Keratinocyte (primary cell): ENCODE measurements around the gene UBR3. TPM values are rescaled to one million over a fixed set of nuclear protein-coding genes. Genes with fewer than 3 reads are reported as not detected.

Experiments used
- DNase-seq: peaks from one replicate; pipeline ENCODE4 v3.0.0-alpha.2; 2011; ENCODE audit warnings: low read depth, missing footprints, low spot score
- FAIRE-seq: peaks from 2 replicates; lab custom pipeline; 2011; peaks lifted over from hg19 to GRCh38; lab: Jason Lieb, UNC
- H2AFZ ChIP-seq: 2 replicates; pipeline ENCODE4 v1.6.0; 2012; ENCODE audit warnings: low read length, control low read depth, inconsistent platforms; ENCODE audit not compliant: control insufficient read depth
- H3K27ac ChIP-seq: 2 replicates; pipeline ENCODE4 v1.5.1; 2011; ENCODE audit warnings: low read length; ENCODE audit not compliant: control insufficient read depth, insufficient read depth
- H3K27me3 ChIP-seq: 3 replicates; pipeline ENCODE4 v1.6.0; 2011; ENCODE audit warnings: low read length; ENCODE audit not compliant: control insufficient read depth, insufficient read depth; ENCODE audit errors: extremely low read depth
- H3K36me3 ChIP-seq, 2 experiments: 2 replicates in 1 of 2; 3 replicates in 1 of 2; pipeline ENCODE4 v1.5.1; 2011; ENCODE audit warnings: low read length in 2 of 2, mild to moderate bottlenecking in 1 of 2; ENCODE audit not compliant: control insufficient read depth in 2 of 2, insufficient read depth in 2 of 2; ENCODE audit errors: extremely low read depth in 1 of 2
- H3K4me1 ChIP-seq: 3 replicates; pipeline ENCODE4 v1.5.1; 2011; ENCODE audit warnings: low read length; ENCODE audit not compliant: control insufficient read depth, insufficient read depth; ENCODE audit errors: extremely low read depth
- H3K4me2 ChIP-seq: 3 replicates; pipeline ENCODE4 v1.6.0; 2011; ENCODE audit warnings: low read depth, low read length; ENCODE audit not compliant: control insufficient read depth, insufficient read depth; ENCODE audit errors: extremely low read depth
- H3K4me3 ChIP-seq, 3 experiments: fragments of 200-600 bp in 1 of 3; sonication (generic) in 1 of 3; 2 replicates in 2 of 3; 3 replicates in 1 of 3; pipeline ENCODE4 v1.5.1; 2011 to 2016; ENCODE audit warnings: low read length in 3 of 3, mild to moderate bottlenecking in 3 of 3, control low read depth in 2 of 3, inconsistent platforms in 1 of 3, low read depth in 1 of 3, mixed read lengths in 1 of 3, mixed run types in 1 of 3, moderate library complexity in 1 of 3; ENCODE audit not compliant: control insufficient read depth in 2 of 3, insufficient read depth in 2 of 3; ENCODE audit errors: extremely low read depth in 1 of 3
- H3K79me2 ChIP-seq: 2 replicates; pipeline ENCODE4 v1.6.0; 2012; ENCODE audit warnings: low read length; ENCODE audit not compliant: control insufficient read depth, insufficient read depth
- H3K9ac ChIP-seq: 3 replicates; pipeline ENCODE4 v1.6.0; 2011; ENCODE audit warnings: low read length; ENCODE audit not compliant: control insufficient read depth, insufficient read depth; ENCODE audit errors: extremely low read depth
- H3K9me1 ChIP-seq: 3 replicates; pipeline ENCODE4 v1.6.0; 2011; ENCODE audit warnings: low read length; ENCODE audit not compliant: control insufficient read depth, insufficient read depth; ENCODE audit errors: extremely low read depth
- H3K9me3 ChIP-seq: 2 replicates; pipeline ENCODE4 v1.5.1; 2012; ENCODE audit warnings: low read depth, low read length; ENCODE audit not compliant: control insufficient read depth
- H4K20me1 ChIP-seq: 3 replicates; pipeline ENCODE4 v1.6.0; 2011; ENCODE audit warnings: low read length; ENCODE audit not compliant: control insufficient read depth, insufficient read depth; ENCODE audit errors: extremely low read depth
- EZH2 ChIP-seq: IDR thresholded peaks from one replicate; pipeline ENCODE4 v1.6.1; 2012; ENCODE audit warnings: inconsistent platforms, mild to moderate bottlenecking, low read length, moderate library complexity
- dilution Hi-C: fragments of 300-500 bp; cut with MboI; formaldehyde crosslinking; loops from one replicate; pipeline ENCODE4 v1.7.0; 2020; ENCODE audit warnings: low sequenced_read_pairs; ENCODE audit not compliant: extremely low pct_ligation_motif_present
- polyA plus RNA-seq, 5 experiments: library from polyadenylated mRNA; depleted of rRNA in 3 of 5; stranded (reverse) in 3 of 5; stranded (forward) in 1 of 5; unstranded in 1 of 5; fragments of >200 nt; gene quantifications; 1 replicate in 1 of 5; 2 replicates in 3 of 5; 3 replicates in 1 of 5; pipeline versions ENCODE4 v1.2.1 to v1.2.3, GENCODE V29; 2011 to 2012; ENCODE audit warnings: missing spikeins in 2 of 5, low read depth in 1 of 5, low replicate concordance in 1 of 5
- TF ChIP-seq, protein P1 (sequence below), 3 experiments: IDR thresholded peaks in 1 of 3; conservative IDR thresholded peaks in 1 of 3; optimal IDR thresholded peaks in 1 of 3; 2 replicates in 2 of 3; 3 replicates in 1 of 3; pipeline versions ENCODE3 to v1.5.1; 2011; ENCODE audit warnings: low read length in 3 of 3, mild to moderate bottlenecking in 3 of 3, moderate library complexity in 2 of 3, control low read depth in 1 of 3, inconsistent platforms in 1 of 3; ENCODE audit not compliant: insufficient read depth in 2 of 3; ENCODE audit errors: extremely low read depth in 1 of 3

UBR3 gene
- polyA plus RNA-seq, 1 donor (not counting 4 experiments of a cell fraction or from before 2014, with no cell fraction given): 14.7 TPM

DNA sequence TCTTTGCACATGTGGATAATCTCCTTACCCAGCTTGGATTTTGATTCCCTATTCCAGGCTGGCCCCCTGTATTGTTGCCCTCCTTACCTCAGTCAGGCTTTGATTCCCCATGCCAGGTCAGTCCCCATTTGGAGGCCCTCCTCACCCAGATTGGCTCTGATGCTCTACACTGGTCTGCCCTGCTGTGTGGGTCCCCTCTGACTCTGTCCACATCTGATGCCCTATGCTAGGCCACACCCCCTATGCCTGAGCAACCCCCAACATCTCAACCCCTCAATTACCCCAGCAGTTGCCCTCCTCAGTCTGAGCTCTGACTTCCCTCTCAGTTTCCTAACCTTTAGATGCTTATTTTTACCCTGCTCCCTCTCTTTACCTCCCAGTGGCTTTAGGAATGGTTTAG lies 89.4 kb downstream of the UBR3 start:
- Histone ChIP-seq H3K4me2 (no peak overlapping the region), H3K27me3 (no peaks in the 10 kb centered on the region), H3K4me3 (no peak overlapping the region), H3K79me2 (no peaks in the 10 kb centered on the region), H4K20me1 (no peaks in the 10 kb centered on the region), H2AFZ (no peak overlapping the region), H3K4me1 (no peaks in the 10 kb centered on the region), H3K9me3 (no peaks in the 10 kb centered on the region), H3K36me3 (peaks cover 0 to 3% of the 10 kb centered on the region in 2 experiments), H3K27ac (no peak overlapping the region), H3K9me1 (no peaks in the 10 kb centered on the region), H3K9ac (no peak overlapping the region)
- TF ChIP-seq, protein P1, sequence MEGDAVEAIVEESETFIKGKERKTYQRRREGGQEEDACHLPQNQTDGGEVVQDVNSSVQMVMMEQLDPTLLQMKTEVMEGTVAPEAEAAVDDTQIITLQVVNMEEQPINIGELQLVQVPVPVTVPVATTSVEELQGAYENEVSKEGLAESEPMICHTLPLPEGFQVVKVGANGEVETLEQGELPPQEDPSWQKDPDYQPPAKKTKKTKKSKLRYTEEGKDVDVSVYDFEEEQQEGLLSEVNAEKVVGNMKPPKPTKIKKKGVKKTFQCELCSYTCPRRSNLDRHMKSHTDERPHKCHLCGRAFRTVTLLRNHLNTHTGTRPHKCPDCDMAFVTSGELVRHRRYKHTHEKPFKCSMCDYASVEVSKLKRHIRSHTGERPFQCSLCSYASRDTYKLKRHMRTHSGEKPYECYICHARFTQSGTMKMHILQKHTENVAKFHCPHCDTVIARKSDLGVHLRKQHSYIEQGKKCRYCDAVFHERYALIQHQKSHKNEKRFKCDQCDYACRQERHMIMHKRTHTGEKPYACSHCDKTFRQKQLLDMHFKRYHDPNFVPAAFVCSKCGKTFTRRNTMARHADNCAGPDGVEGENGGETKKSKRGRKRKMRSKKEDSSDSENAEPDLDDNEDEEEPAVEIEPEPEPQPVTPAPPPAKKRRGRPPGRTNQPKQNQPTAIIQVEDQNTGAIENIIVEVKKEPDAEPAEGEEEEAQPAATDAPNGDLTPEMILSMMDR (optimal IDR thresholded peaks at IDR 0.05 in 1 of 3, IDR thresholded peaks at IDR 0.05 in 1 of 3, conservative IDR thresholded peaks at IDR 0.05 in 1 of 3; ENCODE audit: extremely low read depth in 1 of 3, insufficient read depth in 2 of 3, low read length in 3 of 3): no peak
- TF ChIP-seq EZH2: no peak
- FAIRE-seq (no peak), DNase-seq (no peak)
- dilution Hi-C loops: no loop called here

DNA sequence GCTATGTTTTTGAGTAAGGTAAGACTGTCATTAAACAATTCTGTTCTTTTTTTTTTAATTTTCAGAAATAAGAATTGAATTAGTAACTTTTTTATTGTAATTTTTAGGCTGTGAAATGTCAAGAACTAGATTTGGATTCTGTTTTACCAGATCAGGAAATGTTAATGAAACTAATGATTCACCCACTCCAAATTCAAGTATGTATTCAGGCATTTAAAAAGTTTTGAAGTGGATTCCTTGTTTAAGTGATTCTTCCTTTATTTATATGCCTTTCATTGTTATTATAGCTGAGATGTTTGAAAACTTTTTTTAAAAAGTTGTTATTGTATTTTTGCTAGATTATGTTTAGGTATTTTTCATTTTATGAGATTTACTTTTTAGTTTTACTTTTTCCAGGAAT lies 96.7 kb downstream of the UBR3 start:
- no peak for DNase-seq
- Histone ChIP-seq H3K9ac (no peak overlapping the region), H3K79me2 (no peaks in the 10 kb centered on the region), H3K9me3 (no peaks in the 10 kb centered on the region), H3K4me1 (no peaks in the 10 kb centered on the region), H2AFZ (no peak overlapping the region), H3K9me1 (no peaks in the 10 kb centered on the region), H3K4me3 (no peak overlapping the region), H3K27me3 (no peaks in the 10 kb centered on the region), H3K4me2 (no peak overlapping the region), H3K36me3 (no peaks in the 10 kb centered on the region), H4K20me1 (no peaks in the 10 kb centered on the region), H3K27ac (no peak overlapping the region)
- FAIRE-seq: no peak
- dilution Hi-C loops: no loop called here
- TF ChIP-seq EZH2: no peak
- TF ChIP-seq, protein P1 (optimal IDR thresholded peaks at IDR 0.05 in 1 of 3, IDR thresholded peaks at IDR 0.05 in 1 of 3, conservative IDR thresholded peaks at IDR 0.05 in 1 of 3; ENCODE audit: extremely low read depth in 1 of 3, insufficient read depth in 2 of 3, low read length in 3 of 3): no peak
